Fibroblast of skin of abdomen (primary cell): ENCODE measurements around the gene RNU6-7.

Source experiments
- DNase-seq: peaks from one replicate; pipeline ENCODE4 v3.0.0-alpha.2; 2013

Gene RNU6-7

GRCh38 chr14:32205554-32205953, 3.7 kb downstream of the RNU6-7 start:
- DNase-seq: no peak

- no peak for DNase-seq
These were observed 4.1 kb downstream of the RNU6-7 start for GRCh38 chr14:32205984-32206383.

- no peak for DNase-seq
These were observed 4.7 kb downstream of the RNU6-7 start for GRCh38 chr14:32206552-32206951.

GRCh38 chr14:32208490-32208889, 6.6 kb downstream of the RNU6-7 start:
- no peak for DNase-seq

- no peak for DNase-seq
These were observed 7.6 kb downstream of the RNU6-7 start for GRCh38 chr14:32209471-32209870.

- DNase-seq: no peak
These were observed 9.2 kb downstream of the RNU6-7 start for GRCh38 chr14:32211068-32211404.

- no peak for DNase-seq
These were observed 11.0 kb downstream of the RNU6-7 start for GRCh38 chr14:32212833-32213232.

- no peak for DNase-seq
These were observed 15.5 kb downstream of the RNU6-7 start for GRCh38 chr14:32217301-32217700.

- peak; percentile 83 for DNase-seq
These were observed 23.0 kb downstream of the RNU6-7 start for GRCh38 chr14:32224737-32225377.

GRCh38 chr14:32225378-32225920, 23.6 kb downstream of the RNU6-7 start:
- DNase-seq: no peak

GRCh38 chr14:32226056-32226455, 24.2 kb downstream of the RNU6-7 start:
- DNase-seq: peak; percentile 28

- DNase-seq: peak; percentile 82
These were observed 28.3 kb downstream of the RNU6-7 start for GRCh38 chr14:32230181-32230580.

GRCh38 chr14:32230695-32231280, 28.9 kb downstream of the RNU6-7 start:
- DNase-seq: peak; percentile 92

GRCh38 chr14:32232481-32232880, 30.6 kb downstream of the RNU6-7 start:
- no peak for DNase-seq

- DNase-seq: no peak
These were observed 31.4 kb downstream of the RNU6-7 start for GRCh38 chr14:32233260-32233659.

GRCh38 chr14:32244404-32244803, 42.6 kb downstream of the RNU6-7 start:
- peak; percentile 29 for DNase-seq

- no peak for DNase-seq
These were observed 44.9 kb downstream of the RNU6-7 start for GRCh38 chr14:32246751-32247150.

- DNase-seq: no peak
These were observed 47.5 kb downstream of the RNU6-7 start for GRCh38 chr14:32249371-32249770.

GRCh38 chr14:32249780-32250179, 47.9 kb downstream of the RNU6-7 start:
- no peak for DNase-seq

GRCh38 chr14:32250681-32251080, 48.8 kb downstream of the RNU6-7 start:
- DNase-seq: no peak

GRCh38 chr14:32251530-32251929, 49.7 kb downstream of the RNU6-7 start:
- DNase-seq: no peak
